Subcutaneous abdominal adipose tissue (tissue), 5 donors: ENCODE results near the gene EBLN2.
"Not testable (repeated sequence)": the region's sequence is repeated elsewhere in the genome, so short reads cannot be mapped to it uniquely, and the experiment has no call there.

Source experiments
- H3K27ac ChIP-seq: one replicate; pipeline ENCODE4 v1.7.0; 2013; ENCODE audit warnings: low read depth, mild to moderate bottlenecking, inconsistent platforms, low read length, moderate library complexity
- H3K27me3 ChIP-seq, 5 donors: one replicate each; pipeline ENCODE4 v1.7.0; 2013; ENCODE audit warnings: low read length in 5 of 5, inconsistent platforms in 1 of 5; ENCODE audit not compliant: control insufficient read depth in 5 of 5, insufficient read depth in 4 of 5
- H3K36me3 ChIP-seq, 5 donors: one replicate each; pipeline ENCODE4 v1.7.0; 2013; ENCODE audit warnings: low read length in 5 of 5; ENCODE audit not compliant: control insufficient read depth in 5 of 5, insufficient read depth in 5 of 5
- H3K4me1 ChIP-seq, 5 donors: one replicate each; pipeline ENCODE4 v1.7.0; 2013; ENCODE audit warnings: low read length in 5 of 5, mild to moderate bottlenecking in 3 of 5, moderate library complexity in 1 of 5; ENCODE audit not compliant: control insufficient read depth in 5 of 5, insufficient read depth in 5 of 5
- H3K4me3 ChIP-seq, 5 donors: one replicate each; pipeline ENCODE4 v1.7.0; 2013; ENCODE audit warnings: low read length in 5 of 5, low read depth in 1 of 5
- H3K9ac ChIP-seq, 5 donors: one replicate each; pipeline ENCODE4 v1.7.0; 2013; ENCODE audit warnings: low read length in 5 of 5, mild to moderate bottlenecking in 4 of 5, moderate library complexity in 3 of 5
- H3K9me3 ChIP-seq, 5 donors: one replicate each; pipeline ENCODE4 v1.7.0; 2013; ENCODE audit warnings: low read length in 5 of 5; ENCODE audit not compliant: control insufficient read depth in 5 of 5
- donor health status: healthy.
- donor health status: healthy.
- donor health status: healthy.
- donor health status: healthy.
- donor health status: healthy.

Gene EBLN2

DNA sequence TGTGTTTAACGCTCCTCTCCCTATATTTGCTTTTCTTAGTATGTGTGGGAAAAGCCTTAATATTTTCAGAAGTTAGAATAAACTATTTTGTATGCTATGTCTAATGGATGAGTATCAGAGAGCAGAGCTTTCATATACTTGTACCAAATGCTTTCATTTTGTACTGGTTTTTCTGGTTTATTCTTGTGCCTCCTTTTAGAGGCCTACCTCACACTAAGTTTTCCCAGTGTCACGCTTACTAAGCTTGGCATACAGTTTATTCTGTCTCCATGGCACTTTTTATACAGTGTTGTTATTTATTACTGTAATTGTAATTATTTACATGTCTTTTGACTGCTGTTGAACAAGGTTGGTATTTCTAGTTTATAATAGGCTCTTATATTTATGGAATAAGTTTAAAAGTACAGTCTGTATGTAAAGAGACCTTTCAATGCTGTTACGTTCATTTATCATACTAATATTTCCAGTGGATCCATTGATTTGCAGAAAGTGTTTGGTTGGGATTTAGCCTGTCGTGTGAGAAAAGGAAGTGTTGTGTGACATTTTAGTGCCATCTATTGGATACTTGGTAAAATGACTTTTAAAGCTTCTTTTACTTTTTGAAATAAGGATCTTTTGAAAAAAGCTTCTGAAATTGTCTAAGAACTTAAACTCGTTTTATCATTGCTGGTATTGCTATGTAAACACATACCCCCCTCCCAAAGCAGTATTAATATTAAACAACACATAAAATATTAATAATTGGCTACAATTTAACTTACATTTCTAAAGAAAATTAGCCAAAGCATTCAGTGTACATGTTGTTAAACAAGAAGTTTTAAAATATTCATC, 5.2 kb upstream of the EBLN2 start:
- Histone ChIP-seq H3K4me3 (no peak overlapping the region), H3K4me1 (peaks cover 3 to 7% (median 5%) of the 10 kb centered on the region in 5 donors), H3K36me3 (peaks cover 0 to 5% (median under 1%) of the 10 kb centered on the region in 5 donors), H3K9ac (no peak overlapping the region), H3K27ac (no peak overlapping the region), H3K27me3 (no peaks in the 10 kb centered on the region), H3K9me3 (no peaks in the 10 kb centered on the region)

DNA sequence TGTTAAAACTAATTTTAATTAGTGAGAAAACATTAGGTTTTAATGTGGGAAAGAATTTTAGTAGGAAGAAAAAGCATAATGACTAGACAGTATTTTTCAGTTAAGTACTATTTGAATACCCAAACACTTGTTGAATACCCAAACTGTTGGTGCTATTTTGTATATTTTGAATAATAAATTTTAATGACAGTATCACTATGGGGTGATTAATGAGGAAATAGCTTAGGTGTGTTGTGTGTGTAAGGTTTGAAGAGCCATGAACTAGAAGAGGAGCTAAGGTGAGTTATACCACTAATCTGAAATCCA, 4.7 kb upstream of the EBLN2 start:
- no peak overlapping the region for H3K4me3 ChIP-seq
- H3K9ac ChIP-seq: no peak overlapping the region
- peaks cover 0 to 5% (median 5%) of the 10 kb centered on the region in 5 donors for H3K36me3 ChIP-seq
- no peaks in the 10 kb centered on the region for H3K9me3 ChIP-seq
- peaks cover 3 to 8% (median 6%) of the 10 kb centered on the region in 5 donors for H3K4me1 ChIP-seq
- H3K27me3 ChIP-seq: no peaks in the 10 kb centered on the region
- no peak overlapping the region for H3K27ac ChIP-seq

DNA sequence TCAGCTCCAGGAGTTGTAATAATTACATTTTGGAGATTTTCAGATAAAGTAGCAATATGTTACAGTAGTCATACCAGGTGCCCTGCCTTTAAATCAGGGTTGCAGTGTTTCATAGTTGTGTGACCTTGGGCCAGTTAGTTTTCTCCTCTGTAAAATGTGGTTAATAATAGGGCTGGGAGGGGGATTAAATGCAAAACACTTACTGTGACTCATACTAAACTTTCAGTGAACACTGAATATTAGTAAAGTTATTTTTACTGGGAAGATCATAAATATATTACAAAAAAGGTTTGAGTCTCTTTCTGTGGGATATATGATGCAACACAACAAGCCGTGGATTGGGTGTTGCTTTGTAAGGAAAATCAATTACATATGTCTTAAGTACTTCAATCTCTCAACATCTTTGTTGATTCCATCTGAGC, 1.1 kb upstream of the EBLN2 start:
- peaks cover 3 to 7% (median 5%) of the 10 kb centered on the region in 5 donors for H3K4me1 ChIP-seq
- H3K4me3 ChIP-seq: no peak overlapping the region
- no peak overlapping the region for H3K27ac ChIP-seq
- H3K9me3 ChIP-seq: no peaks in the 10 kb centered on the region
- no peak overlapping the region for H3K9ac ChIP-seq
- H3K36me3 ChIP-seq: peaks cover 18 to 30% (median 26%) of the 10 kb centered on the region in 5 donors
- no peaks in the 10 kb centered on the region for H3K27me3 ChIP-seq

DNA sequence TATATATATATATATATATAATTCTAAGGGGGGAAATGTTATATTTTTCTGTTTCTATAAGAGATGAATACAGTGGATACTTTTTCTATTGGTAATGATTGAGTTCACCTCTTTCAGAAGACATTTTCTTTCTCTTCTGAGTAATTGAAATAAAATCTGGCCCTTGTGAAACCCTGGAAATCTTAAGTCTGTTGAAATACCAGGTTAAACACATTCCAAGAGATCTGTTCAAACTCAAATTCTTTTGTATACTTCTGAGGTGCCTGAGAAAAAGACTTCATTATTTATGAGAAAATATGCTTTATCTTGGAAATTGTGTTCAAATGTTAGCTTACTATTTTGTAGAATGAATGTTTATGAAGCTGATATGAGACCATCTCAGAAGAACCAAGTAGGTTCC, 4.8 kb downstream of the EBLN2 start:
- H3K4me3 ChIP-seq, H3K27me3 ChIP-seq, H3K9ac ChIP-seq, H3K9me3 ChIP-seq: not testable (repeated sequence)
- H3K27ac ChIP-seq: peak overlapping the region; percentile 45
- H3K4me1 ChIP-seq: peaks cover 4 to 21% (median 8%) of the 10 kb centered on the region in 5 donors
- peaks cover 19 to 36% (median 26%) of the 10 kb centered on the region in 5 donors for H3K36me3 ChIP-seq

DNA sequence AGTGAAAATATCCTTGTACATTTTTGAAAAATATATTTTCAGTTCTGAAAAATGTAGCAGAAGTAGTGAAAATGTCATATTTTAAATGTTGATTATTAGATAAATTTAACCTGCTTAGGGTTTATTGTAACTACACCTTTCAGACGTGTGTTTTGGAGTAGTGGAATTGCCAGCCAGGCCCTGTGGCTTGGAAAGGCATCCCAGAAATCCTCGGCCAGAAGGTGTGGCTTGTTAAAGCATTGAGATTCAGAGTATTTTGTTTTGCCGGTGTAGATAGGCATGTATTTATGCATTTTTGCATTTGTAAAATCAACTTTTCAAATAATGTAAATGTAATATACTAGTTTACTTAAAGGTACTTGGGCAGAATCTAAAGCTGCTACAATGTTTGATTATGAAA, 7.0 kb downstream of the EBLN2 start:
- Histone ChIP-seq H3K27ac (no peak overlapping the region), H3K36me3 (peaks cover 4 to 22% (median 16%) of the 10 kb centered on the region in 5 donors), H3K9me3 (no peaks in the 10 kb centered on the region), H3K4me1 (peaks cover 4 to 19% (median 8%) of the 10 kb centered on the region in 5 donors), H3K9ac (no peak overlapping the region), H3K27me3 (no peaks in the 10 kb centered on the region), H3K4me3 (no peak overlapping the region)

DNA sequence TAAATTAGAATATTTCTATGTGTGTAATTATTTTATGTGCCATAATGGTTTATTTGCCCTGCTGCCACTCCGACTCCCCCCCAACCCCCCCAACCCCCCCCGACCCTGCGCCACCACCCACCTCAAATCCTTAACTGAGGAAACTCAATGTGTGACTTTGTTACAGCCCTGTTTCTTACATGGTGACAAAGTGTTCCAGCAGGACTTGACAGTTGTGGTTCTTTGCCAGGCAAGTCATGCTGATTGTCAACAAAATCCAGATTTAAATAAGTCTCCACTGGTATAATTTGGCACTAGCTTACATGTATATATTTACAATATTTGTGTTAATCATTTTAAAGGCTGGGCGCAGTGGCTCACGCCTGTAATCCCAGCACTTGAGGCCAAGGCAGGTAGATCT, 7.7 kb downstream of the EBLN2 start:
- Histone ChIP-seq H3K4me3 (no peak overlapping the region), H3K27ac (no peak overlapping the region), H3K4me1 (peaks cover 4 to 19% (median 8%) of the 10 kb centered on the region in 5 donors), H3K9me3 (no peaks in the 10 kb centered on the region), H3K27me3 (no peaks in the 10 kb centered on the region), H3K9ac (no peak overlapping the region), H3K36me3 (peaks cover 4 to 17% (median 16%) of the 10 kb centered on the region in 5 donors)

DNA sequence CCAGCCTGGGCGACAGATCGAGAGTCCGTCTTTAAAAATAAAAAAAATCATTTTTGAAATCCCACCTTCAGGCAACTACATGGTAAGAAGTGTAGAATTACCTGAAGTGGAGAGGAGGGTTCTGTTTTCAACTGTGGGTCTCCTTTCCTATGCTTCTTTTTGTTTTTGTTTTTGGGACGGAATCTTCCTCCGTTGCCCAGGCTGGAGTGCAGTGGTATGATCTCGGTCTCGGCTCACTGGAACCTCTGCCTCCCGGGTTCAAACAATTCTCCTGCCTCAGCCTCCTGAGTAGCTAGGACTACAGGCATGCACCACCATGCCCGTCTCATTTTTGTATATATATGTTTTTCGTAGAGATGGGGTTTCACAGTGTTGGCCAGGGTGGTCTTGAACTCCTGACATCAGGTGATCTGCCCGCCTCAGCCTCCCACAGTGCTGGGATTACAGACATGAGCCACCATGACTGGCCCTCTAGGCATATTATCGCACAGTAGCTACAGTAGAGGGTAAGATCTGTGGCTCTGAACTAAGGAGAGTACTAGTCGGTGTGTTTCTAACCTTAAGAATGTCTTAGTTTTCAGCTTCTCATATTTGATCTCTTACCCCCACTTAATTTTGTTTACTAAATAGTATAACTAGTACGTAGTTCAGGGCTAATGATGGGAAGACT, 8.5 kb downstream of the EBLN2 start:
- H3K36me3 ChIP-seq: peaks cover 3 to 11% (median 8%) of the 10 kb centered on the region in 5 donors
- peaks cover 4 to 19% (median 8%) of the 10 kb centered on the region in 5 donors for H3K4me1 ChIP-seq
- peak overlapping the region; percentile 26 for H3K27ac ChIP-seq
- H3K4me3 ChIP-seq: no peak overlapping the region
- H3K9me3 ChIP-seq: no peaks in the 10 kb centered on the region
- H3K27me3 ChIP-seq: no peaks in the 10 kb centered on the region
- H3K9ac ChIP-seq: peak overlapping the region in 1 of 5 donors; percentile 29

DNA sequence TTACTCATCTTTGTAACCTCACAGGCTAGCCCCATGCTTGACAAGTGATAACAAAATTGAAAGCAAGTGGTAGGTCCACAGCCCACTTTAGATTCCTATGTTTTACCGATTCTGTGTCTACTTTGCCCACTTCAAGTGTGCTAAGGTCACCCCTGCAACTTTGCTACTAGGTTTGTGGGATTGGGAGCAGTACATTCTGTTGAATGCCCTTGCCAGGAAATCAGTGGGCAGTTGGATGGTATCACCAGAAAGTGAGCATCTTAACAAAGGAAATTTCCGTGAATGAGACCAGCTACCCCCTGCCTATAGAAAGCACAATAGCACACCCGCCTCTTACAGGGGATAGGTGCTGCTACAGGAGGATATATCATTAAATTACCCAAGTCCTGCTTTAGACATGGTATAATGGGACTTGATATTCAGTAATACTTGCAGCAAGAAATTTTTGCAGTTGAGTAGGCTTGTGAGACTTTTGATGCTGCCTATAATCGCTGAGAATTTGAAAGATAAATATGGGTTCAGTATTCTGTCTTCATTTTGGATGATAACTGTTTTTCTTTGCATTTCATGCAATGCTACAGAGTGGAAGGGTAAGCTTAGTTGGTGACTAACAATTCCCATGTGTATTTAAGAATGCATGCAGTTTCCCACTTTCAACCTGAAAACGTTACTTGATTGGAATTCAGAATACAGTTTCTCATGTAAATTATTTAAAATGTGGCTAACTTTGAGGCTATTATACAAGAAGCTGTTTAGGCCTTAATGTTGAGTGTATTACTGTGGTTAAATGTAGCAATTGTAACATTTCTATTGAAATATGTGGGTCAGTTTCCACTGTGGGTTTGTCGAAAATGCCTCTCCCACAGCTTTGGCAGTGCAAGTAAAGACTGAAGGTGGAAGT, 9.5 kb downstream of the EBLN2 start:
- peak overlapping the region in 1 of 5 donors; percentile 29 for H3K9ac ChIP-seq
- H3K36me3 ChIP-seq: peaks cover 0 to 5% (median 0%) of the 10 kb centered on the region in 5 donors
- no peaks in the 10 kb centered on the region for H3K9me3 ChIP-seq
- H3K27me3 ChIP-seq: no peaks in the 10 kb centered on the region
- H3K4me1 ChIP-seq: peaks cover 4 to 19% (median 8%) of the 10 kb centered on the region in 5 donors
- peak overlapping the region; percentile 26 for H3K27ac ChIP-seq
- no peak overlapping the region for H3K4me3 ChIP-seq

DNA sequence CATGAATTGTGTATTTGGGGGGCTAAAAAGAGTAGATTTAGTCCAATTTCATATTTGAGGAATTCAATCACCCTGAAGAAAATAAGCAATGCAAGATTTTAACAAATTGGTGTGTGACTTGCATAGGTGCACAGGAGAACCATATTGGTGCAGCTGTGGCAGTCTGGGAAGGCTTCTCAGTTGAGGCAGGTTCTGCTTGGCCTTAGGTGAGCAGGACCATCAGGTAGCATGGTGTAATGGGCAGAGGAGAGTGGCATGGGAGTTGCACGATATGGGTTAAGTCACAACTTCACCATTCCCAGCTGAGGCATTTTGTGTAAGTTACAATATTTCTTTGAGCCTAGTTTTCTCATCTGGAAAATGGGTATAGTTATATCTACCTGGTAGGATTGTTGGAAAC, 10.5 kb downstream of the EBLN2 start:
- peaks cover 4 to 19% (median 8%) of the 10 kb centered on the region in 5 donors for H3K4me1 ChIP-seq
- no peak overlapping the region for H3K4me3 ChIP-seq
- no peak overlapping the region for H3K27ac ChIP-seq
- no peak overlapping the region for H3K9ac ChIP-seq
- H3K9me3 ChIP-seq: no peaks in the 10 kb centered on the region
- peaks cover 0 to 3% (median 0%) of the 10 kb centered on the region in 5 donors for H3K36me3 ChIP-seq
- H3K27me3 ChIP-seq: no peaks in the 10 kb centered on the region
